ENCODE results near the gene SCN5A.
A peak's percentile ranks its signal among the peaks of the same experiment; 100 is the strongest.

SCN5A gene

DNA sequence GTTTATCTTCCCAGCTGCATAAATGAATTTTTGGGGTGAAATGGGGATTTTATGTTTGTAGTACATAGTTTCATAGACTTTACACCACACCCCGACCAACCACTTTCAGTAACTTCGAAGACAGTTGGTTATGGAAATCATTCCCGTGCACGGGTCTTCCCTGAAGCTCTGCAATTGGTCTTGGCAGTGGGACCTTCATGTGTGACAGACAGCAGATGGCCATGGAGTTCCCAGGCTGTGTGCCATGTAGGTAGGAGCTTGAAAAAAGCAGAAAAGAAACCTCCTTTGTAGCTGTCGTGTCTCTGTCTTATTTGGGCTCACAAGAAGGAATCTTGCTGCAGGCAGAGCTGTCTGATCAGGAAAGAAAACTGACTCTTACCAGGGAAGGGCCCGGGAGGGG lies 127.5 kb downstream of the SCN5A start:
- Mint-ChIP-seq H3K4me3 (no peak overlapping the region), H3K9me3 (no peaks in the 10 kb centered on the region), H3K36me3 (ENCODE audit: low read depth) (peaks cover 44% of the 10 kb centered on the region), H3K4me1 (no peaks in the 10 kb centered on the region), H3K27me3 (ENCODE audit: low read depth, poor library complexity) (no peaks in the 10 kb centered on the region), H3K27ac (no peak overlapping the region)
- no peak for DNase-seq
- no peak for TF ChIP-seq CTCF (IDR thresholded peaks at IDR 0.05)

DNA sequence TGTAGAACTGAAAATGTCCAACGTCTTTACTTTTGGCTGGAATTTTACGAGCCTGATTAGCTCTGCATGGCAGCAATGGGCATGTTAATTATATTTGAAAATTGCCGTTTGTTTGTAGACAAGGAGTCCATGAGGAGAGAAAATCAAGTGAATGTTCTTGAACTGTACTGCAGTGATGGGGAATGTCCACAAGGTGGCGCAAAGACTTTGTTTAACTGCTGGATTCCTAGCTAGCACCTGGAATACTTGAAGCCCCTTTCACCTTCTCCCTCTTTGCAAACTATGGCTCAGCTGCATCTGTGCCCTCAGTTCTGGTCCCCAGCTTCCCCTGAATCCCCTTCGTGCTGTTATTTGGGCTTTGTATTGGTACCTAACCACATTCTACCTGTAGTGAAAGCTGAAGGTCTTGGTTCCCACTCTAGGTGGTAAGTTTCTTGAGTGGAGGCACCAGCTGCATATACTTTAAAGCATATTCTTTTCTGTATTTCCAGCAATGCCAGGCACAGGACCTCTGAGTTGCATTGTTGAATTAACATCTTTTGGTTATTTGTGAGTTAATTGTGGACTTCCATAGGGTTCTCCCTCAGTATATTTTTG lies 128.0 kb downstream of the SCN5A start:
- peak; percentile 89 for TF ChIP-seq CTCF (IDR thresholded peaks at IDR 0.05)
- Mint-ChIP-seq H3K9me3 (no peaks in the 10 kb centered on the region), H3K27ac (no peak overlapping the region), H3K4me1 (no peaks in the 10 kb centered on the region), H3K27me3 (ENCODE audit: low read depth, poor library complexity) (no peaks in the 10 kb centered on the region), H3K4me3 (no peak overlapping the region), H3K36me3 (ENCODE audit: low read depth) (peaks cover 44% of the 10 kb centered on the region)
- DNase-seq: peak; percentile 75

DNA sequence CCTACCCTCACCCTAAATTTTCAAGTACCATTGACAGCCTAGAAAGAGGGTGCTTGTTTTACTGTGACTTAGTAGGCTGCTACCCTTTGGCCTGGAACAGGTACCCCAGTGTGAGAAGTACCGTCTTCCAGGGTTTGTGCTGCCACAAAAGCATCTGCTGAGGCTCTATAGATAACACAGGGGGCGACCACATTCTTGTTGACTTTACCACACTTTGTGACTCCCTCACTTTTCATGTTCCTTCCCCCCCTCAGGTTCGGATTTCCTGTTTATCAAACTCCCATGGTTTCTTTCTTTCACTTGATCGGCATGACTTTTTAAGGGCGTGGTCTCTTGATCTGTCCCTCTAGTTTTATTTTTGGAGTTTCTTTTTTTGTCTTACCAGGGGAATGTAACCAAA lies 129.8 kb downstream of the SCN5A start:
- H3K9me3 Mint-ChIP-seq: no peaks in the 10 kb centered on the region
- no peak overlapping the region for H3K27ac Mint-ChIP-seq
- no peaks in the 10 kb centered on the region for H3K27me3 Mint-ChIP-seq (ENCODE audit: low read depth, poor library complexity)
- DNase-seq: no peak
- no peak for TF ChIP-seq CTCF (IDR thresholded peaks at IDR 0.05)
- H3K4me1 Mint-ChIP-seq: no peaks in the 10 kb centered on the region
- peaks cover 39% of the 10 kb centered on the region for H3K36me3 Mint-ChIP-seq (ENCODE audit: low read depth)
- no peak overlapping the region for H3K4me3 Mint-ChIP-seq

- H3K4me1 Mint-ChIP-seq: no peaks in the 10 kb centered on the region
- H3K27ac Mint-ChIP-seq: no peak overlapping the region
- H3K4me3 Mint-ChIP-seq: no peak overlapping the region
- no peak for TF ChIP-seq CTCF (IDR thresholded peaks at IDR 0.05)
- H3K27me3 Mint-ChIP-seq (ENCODE audit: low read depth, poor library complexity): no peaks in the 10 kb centered on the region
- no peak for DNase-seq
- H3K36me3 Mint-ChIP-seq (ENCODE audit: low read depth): peaks cover 37% of the 10 kb centered on the region
- no peaks in the 10 kb centered on the region for H3K9me3 Mint-ChIP-seq
These were observed 130.5 kb downstream of the SCN5A start for GRCh38 chr3:38519000-38519399.

DNA sequence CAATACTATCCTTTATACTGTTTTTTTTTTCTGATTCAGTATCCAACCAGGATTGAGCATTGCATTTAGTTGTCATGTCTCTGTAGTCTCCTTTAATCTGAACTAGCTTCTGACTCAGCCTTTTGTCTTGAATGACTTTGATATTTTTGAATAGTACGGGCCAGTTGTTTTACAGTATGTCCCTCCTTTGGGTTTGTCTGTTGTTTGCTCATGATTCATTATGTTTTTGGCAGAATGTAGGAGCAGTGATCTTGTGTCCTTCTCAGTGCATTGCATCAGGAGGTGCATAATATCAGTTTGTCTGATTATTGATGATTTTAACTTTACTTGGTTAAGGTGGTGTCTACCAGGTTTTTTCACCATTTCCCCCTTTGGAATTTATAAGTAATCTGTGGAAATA lies 132.8 kb downstream of the SCN5A start:
- Mint-ChIP-seq H3K9me3 (no peaks in the 10 kb centered on the region), H3K4me3 (no peak overlapping the region), H3K27me3 (ENCODE audit: low read depth, poor library complexity) (no peaks in the 10 kb centered on the region), H3K36me3 (ENCODE audit: low read depth) (peaks cover 35% of the 10 kb centered on the region), H3K4me1 (no peaks in the 10 kb centered on the region), H3K27ac (no peak overlapping the region)
- TF ChIP-seq CTCF (IDR thresholded peaks at IDR 0.05): no peak
- no peak for DNase-seq

DNA sequence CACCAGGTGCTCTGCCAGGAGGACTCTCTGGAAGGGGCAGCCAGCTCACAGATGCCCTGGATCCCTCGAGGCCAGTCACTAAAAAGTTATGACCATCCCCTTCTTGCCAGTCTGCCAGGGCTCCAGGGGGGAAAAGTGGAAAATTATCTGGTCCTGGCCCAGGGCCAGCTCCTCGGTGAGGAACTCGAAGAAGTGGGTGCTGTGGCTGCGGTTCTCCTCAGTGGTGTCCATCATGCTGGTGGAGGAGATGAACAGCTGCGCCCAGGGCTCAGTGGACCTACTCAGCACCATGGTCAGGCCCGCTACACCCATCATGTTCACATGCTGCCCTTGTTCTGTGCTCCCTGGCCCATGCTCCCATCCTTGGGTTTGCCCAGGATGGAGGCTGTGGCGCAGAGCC lies 134.1 kb downstream of the SCN5A start:
- Mint-ChIP-seq H3K9me3 (no peaks in the 10 kb centered on the region), H3K27ac (no peak overlapping the region), H3K4me3 (no peak overlapping the region), H3K4me1 (no peaks in the 10 kb centered on the region), H3K27me3 (ENCODE audit: low read depth, poor library complexity) (no peaks in the 10 kb centered on the region), H3K36me3 (ENCODE audit: low read depth) (peaks cover 36% of the 10 kb centered on the region)
- no peak for DNase-seq
- no peak for TF ChIP-seq CTCF (IDR thresholded peaks at IDR 0.05)
